Brain microvascular endothelial cell (primary cell): Measurements from ENCODE around the gene BMP6.

Experiments
- DNase-seq: peaks from one replicate; pipeline ENCODE4 v3.0.0-alpha.2; 2020
- H3K27ac ChIP-seq: fragments of 250-450 bp; sonication (Bioruptor Pico); 2 replicates; pipeline ENCODE4 v1.5.1; 2020; ENCODE audit warnings: mild to moderate bottlenecking, moderate library complexity
- H3K27me3 ChIP-seq: fragments of 250-450 bp; sonication (Bioruptor Pico); replicated peaks from 2 replicates; pipeline ENCODE4 v1.5.1; 2020; ENCODE audit warnings: mild to moderate bottlenecking
- H3K36me3 ChIP-seq: fragments of 250-450 bp; sonication (Bioruptor Pico); replicated peaks from 2 replicates; pipeline ENCODE4 v1.5.1; 2020; ENCODE audit warnings: mild to moderate bottlenecking
- H3K4me3 ChIP-seq: 2 replicates; pipeline ENCODE4 v1.5.1; 2011; ENCODE audit warnings: low read depth, mild to moderate bottlenecking, control low read depth, low read length, moderate library complexity
- CTCF ChIP-seq: IDR thresholded peaks from 2 replicates; pipeline ENCODE4 v1.5.1; 2011; ENCODE audit warnings: low read depth, mild to moderate bottlenecking, moderate library complexity, low read length, control low read depth, inconsistent platforms; ENCODE audit errors: missing control alignments
- in situ Hi-C: cut with HindIII; loops from 2 replicates; pipeline ENCODE4 v1.10.0; 2017; ENCODE audit warnings: low sequenced_read_pairs, low pct_ligation_motif_present

Gene BMP6

DNA sequence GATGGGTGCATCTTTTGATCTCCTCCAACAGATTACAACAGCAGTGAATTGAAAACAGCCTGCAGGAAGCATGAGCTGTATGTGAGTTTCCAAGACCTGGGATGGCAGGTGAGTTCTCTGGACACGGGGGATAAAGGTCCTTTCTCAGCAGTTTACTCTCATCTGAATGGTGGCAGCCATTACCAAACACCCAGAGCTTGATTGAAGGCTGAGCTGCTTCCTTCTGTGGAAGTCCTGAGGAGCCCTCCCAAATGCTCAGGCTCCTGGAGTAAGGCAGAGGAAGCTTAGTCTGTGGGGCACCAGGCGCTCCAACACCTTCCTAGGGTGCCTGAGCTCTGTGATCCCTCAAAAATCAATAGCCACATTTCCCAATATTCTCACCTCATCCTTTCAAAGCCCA, 153.1 kb downstream of the BMP6 start:
- no peak overlapping the region for H3K4me3 ChIP-seq
- no peak for TF ChIP-seq CTCF
- H3K36me3 ChIP-seq, result peaks cover 33% of the 10 kb centered on the region
- no peaks in the 10 kb centered on the region for H3K27me3 ChIP-seq
- no peak for DNase-seq
- H3K27ac ChIP-seq, result no peak overlapping the region
- in situ Hi-C loops, result no loop called here

DNA sequence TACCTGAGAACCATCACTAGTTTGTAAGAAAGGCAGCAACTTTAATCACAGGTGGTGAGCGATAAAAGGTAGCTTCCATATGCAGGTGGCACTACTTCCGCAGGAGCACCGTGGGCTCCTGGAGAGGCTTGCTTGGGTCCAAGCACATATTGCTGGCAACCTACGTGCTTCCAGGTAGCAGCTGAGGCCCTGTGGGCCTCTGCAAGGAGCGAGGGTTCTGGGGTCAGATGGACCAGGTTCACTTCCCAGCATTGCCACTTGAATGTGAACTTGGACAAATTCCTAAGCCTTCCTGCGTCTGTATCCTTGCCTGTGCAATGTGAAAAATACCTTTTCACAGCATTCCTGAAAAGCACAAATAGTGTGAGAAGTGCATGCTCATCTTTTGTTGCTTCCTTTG, 153.7 kb downstream of the BMP6 start:
- H3K27ac ChIP-seq, result no peak overlapping the region
- H3K4me3 ChIP-seq, result no peak overlapping the region
- no peaks in the 10 kb centered on the region for H3K27me3 ChIP-seq
- peaks cover 38% of the 10 kb centered on the region for H3K36me3 ChIP-seq
- no peak for DNase-seq
- no peak for TF ChIP-seq CTCF
- in situ Hi-C loops, result no loop called here

DNA sequence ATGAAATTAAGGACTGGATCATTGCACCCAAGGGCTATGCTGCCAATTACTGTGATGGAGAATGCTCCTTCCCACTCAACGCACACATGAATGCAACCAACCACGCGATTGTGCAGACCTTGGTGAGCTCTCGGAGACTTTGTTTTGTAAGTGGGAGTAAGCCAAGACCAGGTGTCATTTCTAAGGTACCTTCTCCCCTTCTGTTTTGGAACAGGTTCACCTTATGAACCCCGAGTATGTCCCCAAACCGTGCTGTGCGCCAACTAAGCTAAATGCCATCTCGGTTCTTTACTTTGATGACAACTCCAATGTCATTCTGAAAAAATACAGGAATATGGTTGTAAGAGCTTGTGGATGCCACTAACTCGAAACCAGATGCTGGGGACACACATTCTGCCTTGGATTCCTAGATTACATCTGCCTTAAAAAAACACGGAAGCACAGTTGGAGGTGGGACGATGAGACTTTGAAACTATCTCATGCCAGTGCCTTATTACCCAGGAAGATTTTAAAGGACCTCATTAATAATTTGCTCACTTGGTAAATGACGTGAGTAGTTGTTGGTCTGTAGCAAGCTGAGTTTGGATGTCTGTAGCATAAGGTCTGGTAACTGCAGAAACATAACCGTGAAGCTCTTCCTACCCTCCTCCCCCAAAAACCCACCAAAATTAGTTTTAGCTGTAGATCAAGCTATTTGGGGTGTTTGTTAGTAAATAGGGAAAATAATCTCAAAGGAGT, 154.2 kb downstream of the BMP6 start:
- H3K27me3 ChIP-seq, result no peaks in the 10 kb centered on the region
- DNase-seq, result no peak
- in situ Hi-C loops, result no loop called here
- H3K36me3 ChIP-seq, result peaks cover 44% of the 10 kb centered on the region
- no peak overlapping the region for H3K4me3 ChIP-seq
- no peak for TF ChIP-seq CTCF
- H3K27ac ChIP-seq, result no peak overlapping the region

- H3K4me3 ChIP-seq, result no peak overlapping the region
- H3K27ac ChIP-seq, result no peak overlapping the region
- no peak for DNase-seq
- H3K27me3 ChIP-seq, result no peaks in the 10 kb centered on the region
- in situ Hi-C loops, result no loop called here
- H3K36me3 ChIP-seq, result peaks cover 50% of the 10 kb centered on the region
- no peak for TF ChIP-seq CTCF
Observed at GRCh38 chr6:7880718-7881107, 154.8 kb downstream of the BMP6 start.

DNA sequence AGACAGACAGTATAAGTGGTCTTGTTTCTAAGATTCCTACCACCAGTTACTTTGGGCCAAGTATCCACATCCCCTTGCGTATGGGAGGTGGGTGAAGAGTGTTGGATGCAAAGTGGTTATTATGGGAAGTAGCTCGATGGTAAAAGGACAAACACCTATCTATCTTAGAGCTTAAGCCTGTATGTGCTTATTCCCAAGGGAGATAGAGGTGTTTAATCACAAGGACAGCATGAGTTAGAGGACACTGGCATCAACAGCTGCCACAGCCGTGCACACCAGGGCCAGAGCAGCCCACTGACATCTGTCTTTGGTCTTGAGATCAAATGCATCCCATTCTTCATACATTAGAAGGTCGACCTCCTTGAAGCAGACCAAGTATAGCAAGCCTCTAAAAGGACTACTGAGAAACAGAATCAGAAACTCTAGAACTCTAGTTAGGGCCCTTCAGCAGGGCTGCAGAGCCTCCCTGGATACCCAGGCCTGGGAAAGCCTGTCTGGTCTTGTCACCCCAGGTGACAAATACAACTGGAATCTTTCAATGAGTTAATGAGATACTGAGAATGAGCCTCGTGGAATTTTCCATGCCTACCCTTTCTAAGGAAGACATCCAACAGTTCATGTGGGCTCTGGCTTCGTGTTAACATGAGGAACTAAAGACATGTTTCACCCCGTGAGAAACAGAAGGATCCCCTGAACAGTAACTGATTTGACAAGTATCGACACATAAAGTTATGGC, 156.0 kb downstream of the BMP6 start:
- TF ChIP-seq CTCF, result no peak
- Histone ChIP-seq H3K27me3 (no peaks in the 10 kb centered on the region), H3K4me3 (no peak overlapping the region), H3K36me3 (peaks cover 62% of the 10 kb centered on the region), H3K27ac (no peak overlapping the region)
- in situ Hi-C loops, result no loop called here
- DNase-seq, result no peak
